Measurements from ENCODE around the gene ALAS1.

Gene ALAS1

GRCh38 chr3:52202384-52203077 is 4.6 kb downstream of the ALAS1 start:
- DNase-seq: no peak

GRCh38 chr3:52203701-52204100 is 5.7 kb downstream of the ALAS1 start:
- no peak for DNase-seq

GRCh38 chr3:52204337-52205073 is 6.5 kb downstream of the ALAS1 start:
- DNase-seq: no peak

DNA sequence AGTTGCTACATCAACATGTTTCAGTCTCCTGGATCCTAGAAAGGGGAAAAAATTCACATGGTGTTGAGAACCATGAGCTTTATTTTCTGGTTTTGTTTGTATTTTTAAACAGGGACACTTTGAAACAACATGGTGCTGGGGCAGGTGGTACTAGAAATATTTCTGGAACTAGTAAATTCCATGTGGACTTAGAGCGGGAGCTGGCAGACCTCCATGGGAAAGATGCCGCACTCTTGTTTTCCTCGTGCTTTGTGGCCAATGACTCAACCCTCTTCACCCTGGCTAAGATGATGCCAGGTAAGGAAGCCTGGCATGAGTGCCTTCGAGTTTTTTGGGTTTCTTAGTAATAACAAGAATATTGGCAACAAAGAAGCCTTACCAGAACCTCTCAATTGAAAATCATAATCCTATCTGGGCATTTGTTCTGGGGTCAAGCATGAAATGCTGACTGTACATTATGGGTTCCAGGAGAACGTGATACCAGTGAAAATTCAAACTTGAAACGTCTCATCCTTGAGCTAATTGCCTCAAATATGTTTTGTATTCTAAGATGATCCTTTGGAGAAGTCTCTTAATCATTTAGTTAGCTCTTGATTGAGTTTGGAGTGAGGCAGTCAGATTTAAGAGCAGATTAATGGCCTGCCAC is 7.9 kb downstream of the ALAS1 start:
- DNase-seq: no peak

- DNase-seq: no peak
Measured at GRCh38 chr3:52208556-52208955, 10.6 kb downstream of the ALAS1 start.

DNA sequence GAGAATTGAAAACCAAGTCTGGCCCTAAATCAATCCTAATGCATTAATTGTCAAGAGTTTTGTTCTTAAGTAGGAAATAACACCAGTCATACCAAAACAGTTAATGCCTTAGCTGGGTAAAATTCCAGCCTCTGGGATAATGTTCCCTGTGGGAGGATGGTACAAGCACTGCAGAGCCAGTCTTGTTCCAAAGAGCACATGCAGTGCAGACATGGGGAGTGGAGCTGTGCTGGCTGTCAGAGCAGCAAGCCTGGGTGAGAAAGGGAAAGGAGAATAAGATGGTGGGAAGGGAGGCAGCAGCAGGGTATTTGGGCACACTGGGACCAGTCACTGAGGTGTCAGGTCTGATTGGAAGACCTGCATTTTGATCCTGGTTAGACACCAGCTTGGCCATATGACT is 12.1 kb downstream of the ALAS1 start:
- no peak for DNase-seq

- no peak for DNase-seq
Measured at GRCh38 chr3:52210550-52211046, 12.6 kb downstream of the ALAS1 start.

DNA sequence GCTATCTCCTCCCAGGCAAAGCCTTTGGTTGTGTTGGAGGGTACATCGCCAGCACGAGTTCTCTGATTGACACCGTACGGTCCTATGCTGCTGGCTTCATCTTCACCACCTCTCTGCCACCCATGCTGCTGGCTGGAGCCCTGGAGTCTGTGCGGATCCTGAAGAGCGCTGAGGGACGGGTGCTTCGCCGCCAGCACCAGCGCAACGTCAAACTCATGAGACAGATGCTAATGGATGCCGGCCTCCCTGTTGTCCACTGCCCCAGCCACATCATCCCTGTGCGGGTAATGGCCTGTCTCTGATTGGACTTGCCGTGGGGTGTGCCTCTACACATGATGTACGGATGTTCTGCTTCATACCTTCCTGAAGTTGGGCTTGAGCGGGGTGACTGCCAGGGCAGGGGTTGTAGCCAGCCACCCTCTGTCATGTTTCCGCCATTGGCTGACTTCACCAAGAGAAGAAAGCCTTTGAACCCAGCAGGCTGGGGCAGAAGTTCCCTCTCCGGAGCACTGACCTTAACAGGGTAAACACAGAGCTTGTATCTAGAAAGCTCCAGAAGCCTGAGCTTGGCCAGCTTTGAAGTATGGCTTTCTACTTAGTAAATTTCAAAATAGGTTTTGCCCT is 13.4 kb downstream of the ALAS1 start:
- DNase-seq: no peak

DNA sequence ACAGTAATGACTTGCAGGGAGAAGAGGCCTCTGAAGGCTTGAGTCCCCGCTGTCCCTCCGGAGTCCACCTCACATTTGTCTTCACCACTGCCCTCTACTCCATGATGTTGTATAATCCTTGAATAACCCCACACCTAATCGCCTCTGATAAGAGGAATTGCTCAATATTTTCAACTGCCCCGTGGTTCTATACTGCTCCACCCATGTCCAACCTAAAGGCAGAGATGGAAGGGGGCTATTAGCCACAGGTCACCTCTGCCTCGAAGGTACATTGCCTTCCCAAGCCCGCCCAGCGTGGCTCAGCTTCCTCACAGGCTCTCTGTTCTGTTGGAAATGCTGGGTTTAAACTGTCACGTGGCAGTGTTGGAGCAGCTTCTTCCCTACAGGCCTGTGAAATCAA is 15.0 kb downstream of the ALAS1 start:
- DNase-seq: no peak

DNA sequence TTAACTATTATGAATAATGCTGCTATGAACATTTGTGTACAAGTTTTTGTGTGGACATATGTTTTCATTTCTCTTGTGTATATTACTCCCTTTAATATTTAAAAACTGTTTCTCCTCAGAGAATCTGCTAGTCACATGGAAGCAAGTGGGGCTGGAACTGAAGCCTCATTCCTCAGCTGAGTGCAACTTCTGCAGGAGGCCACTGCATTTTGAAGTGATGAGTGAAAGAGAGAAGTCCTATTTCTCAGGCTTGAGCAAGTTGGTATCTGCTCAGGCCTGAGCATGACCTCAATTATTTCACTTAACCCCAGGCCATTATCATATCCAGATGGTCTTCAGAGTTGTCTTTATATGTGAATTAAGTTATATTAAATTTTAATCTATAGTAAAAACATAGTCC is 15.9 kb downstream of the ALAS1 start:
- DNase-seq: no peak

GRCh38 chr3:52215351-52215750 is 17.4 kb downstream of the ALAS1 start:
- no peak for DNase-seq

GRCh38 chr3:52216585-52217408 is 18.8 kb downstream of the ALAS1 start:
- DNase-seq: no peak

- no peak for DNase-seq
Measured at GRCh38 chr3:52217409-52217805, 19.4 kb downstream of the ALAS1 start.

DNA sequence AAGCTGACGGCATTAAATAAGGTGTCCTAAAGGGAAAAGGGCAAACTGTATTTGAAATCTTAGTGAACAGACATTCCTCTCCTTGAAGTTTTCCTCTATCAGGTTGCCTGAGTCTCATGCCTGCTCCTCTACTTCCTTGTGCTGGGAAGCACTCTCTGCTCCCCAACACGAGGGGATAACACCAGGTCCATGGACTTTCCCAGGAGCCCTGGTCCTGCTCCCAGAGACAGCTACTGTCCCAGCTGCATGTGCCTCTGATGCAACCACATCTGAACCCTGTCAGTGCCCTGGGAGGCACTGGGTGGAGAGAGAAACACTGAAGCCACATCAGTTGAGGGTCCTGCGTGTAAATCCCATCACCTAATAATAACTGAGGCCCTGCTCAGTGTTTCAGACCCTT is 20.1 kb downstream of the ALAS1 start:
- DNase-seq: no peak

DNA sequence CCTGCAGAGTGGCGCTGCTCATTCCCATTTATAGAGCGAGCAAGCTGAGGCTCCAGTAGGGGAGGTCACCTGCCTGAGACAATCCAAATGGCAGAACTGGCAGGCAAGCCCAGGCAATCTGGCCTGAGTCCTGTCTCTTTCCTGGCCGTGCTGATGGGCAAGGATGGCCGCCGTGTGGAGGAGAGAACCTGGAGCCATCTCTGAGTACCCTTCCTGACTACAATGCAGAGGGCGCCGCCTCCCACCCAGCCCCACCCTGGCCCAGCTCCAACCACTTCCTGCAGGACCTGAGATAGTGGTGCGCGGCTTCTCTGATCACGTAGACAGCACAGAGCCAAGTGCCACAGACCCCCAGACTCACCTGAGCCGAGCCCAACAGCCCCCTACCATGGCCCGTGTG is 20.5 kb downstream of the ALAS1 start:
- no peak for DNase-seq

- DNase-seq: no peak
Measured at GRCh38 chr3:52218937-52219650, 21.1 kb downstream of the ALAS1 start.

DNA sequence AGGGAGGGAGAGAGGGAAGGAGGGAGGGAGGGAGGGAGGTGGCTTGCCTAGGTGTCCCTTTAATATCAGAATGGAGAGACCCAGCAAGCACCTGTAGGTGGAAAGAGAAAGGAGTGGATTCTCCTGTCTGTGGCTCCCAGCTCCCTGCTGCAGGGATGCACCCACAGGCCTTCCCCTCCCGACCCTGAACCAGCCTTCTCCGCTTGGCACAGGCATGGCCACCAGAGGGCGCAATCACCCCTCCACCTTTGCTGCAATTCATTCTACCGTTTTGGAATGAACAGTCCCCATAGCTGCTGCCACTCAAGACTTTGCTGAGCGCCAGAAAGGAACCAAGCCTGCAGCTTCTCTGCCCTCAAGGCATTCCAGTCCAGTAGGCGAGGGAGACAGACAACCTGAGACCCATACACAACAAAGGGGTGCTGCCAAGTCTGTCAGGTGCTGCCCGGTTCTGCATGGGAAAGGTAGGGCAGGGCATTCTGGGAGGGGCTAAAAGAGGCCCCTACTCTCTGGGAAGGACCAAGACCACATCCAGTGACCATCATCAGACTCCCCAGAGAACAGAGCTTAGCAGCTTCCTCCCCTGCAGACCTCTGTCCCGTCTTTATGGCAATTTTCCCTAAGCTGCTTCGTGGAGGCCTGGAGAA is 22.5 kb downstream of the ALAS1 start:
- DNase-seq: peak; percentile 51

- no peak for DNase-seq
Measured at GRCh38 chr3:52221141-52221562, 23.2 kb downstream of the ALAS1 start.

GRCh38 chr3:52221563-52222318 is 23.8 kb downstream of the ALAS1 start:
- no peak for DNase-seq

Measured in NCI-H2107 (cell line).